ENCODE measurements around the gene CEMIP. TPM values are rescaled to one million over a fixed set of nuclear protein-coding genes. Genes with fewer than 3 reads are reported as not detected.

The CEMIP gene
- polyA plus RNA-seq, 3 donors, result not detected

DNA sequence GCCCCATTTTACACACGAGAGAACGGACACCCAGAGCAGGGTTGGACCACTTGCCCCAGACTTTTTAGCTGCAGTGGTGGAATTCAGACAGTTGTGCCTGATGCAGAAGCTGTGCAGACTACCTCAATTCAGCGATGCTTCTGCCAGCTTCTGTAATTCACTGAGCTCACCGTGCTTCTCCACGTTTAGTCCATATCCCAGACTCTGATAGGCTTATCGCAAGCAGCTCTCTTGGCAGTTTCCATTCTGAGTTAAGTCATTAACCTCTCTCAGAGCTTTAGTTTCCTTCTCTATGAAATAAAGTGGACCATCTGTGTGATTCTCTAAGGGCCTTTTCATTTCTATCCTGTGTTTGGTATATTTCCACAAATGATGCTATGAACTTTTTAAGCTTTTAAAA lies 47.0 kb upstream of the CEMIP start:
- Histone ChIP-seq H4K20me1 (ENCODE audit: insufficient read depth, low read length) (no peaks in the 10 kb centered on the region), H3K27me3 (ENCODE audit: control insufficient read depth in 2 of 2, insufficient read depth in 2 of 2, low read length in 2 of 2) (no peaks in the 10 kb centered on the region), H3K27ac (ENCODE audit: low read depth in 1 of 2, low read length in 2 of 2) (no peak overlapping the region), H3K9ac (ENCODE audit: insufficient read depth, low read length, poor library complexity, severe bottlenecking) (no peak overlapping the region), H3K4me3 (replicated peaks in 1 of 3; ENCODE audit: low read depth in 2 of 3, low read length in 3 of 3) (no peak overlapping the region), H3K36me3 (replicated peaks in 1 of 2; ENCODE audit: control insufficient read depth in 1 of 2, insufficient read depth in 2 of 2, low read length in 2 of 2) (no peaks in the 10 kb centered on the region), H3K9me3 (replicated peaks in 1 of 2; ENCODE audit: control insufficient read depth in 1 of 2, insufficient read depth in 1 of 2, low read length in 2 of 2) (no peaks in the 10 kb centered on the region), H3K79me2 (ENCODE audit: insufficient read depth, low read length) (no peaks in the 10 kb centered on the region), H3K4me1 (ENCODE audit: control insufficient read depth in 1 of 2, insufficient read depth in 2 of 2, low read length in 2 of 2) (no peaks in the 10 kb centered on the region), H3K4me2 (replicated peaks; ENCODE audit: extremely low read depth, low read length, poor library complexity, severe bottlenecking) (no peak overlapping the region), H2AFZ (ENCODE audit: insufficient read depth, low read depth, low read length, poor library complexity, severe bottlenecking) (no peak overlapping the region)
- Mint-ChIP-seq H3K4me1 (peaks cover 10% of the 10 kb centered on the region), H3K27me3 (ENCODE audit: low read depth in 3 of 3) (peaks cover 0 to 4% (median 0%) of the 10 kb centered on the region in 3 donors), H3K9me3 (peaks cover 0 to 3% (median 0%) of the 10 kb centered on the region in 7 donors), H3K36me3 (no peaks in the 10 kb centered on the region), H3K4me3 (no peak overlapping the region), H3K27ac (no peak overlapping the region)
- intact Hi-C loops (cut with micrococcal nuclease), result no loop called here
- WGBS (ENCODE audit: insufficient coverage), result 98% methylated on average over 5 of the region's 6 CpGs
- TF ChIP-seq, protein P1, sequence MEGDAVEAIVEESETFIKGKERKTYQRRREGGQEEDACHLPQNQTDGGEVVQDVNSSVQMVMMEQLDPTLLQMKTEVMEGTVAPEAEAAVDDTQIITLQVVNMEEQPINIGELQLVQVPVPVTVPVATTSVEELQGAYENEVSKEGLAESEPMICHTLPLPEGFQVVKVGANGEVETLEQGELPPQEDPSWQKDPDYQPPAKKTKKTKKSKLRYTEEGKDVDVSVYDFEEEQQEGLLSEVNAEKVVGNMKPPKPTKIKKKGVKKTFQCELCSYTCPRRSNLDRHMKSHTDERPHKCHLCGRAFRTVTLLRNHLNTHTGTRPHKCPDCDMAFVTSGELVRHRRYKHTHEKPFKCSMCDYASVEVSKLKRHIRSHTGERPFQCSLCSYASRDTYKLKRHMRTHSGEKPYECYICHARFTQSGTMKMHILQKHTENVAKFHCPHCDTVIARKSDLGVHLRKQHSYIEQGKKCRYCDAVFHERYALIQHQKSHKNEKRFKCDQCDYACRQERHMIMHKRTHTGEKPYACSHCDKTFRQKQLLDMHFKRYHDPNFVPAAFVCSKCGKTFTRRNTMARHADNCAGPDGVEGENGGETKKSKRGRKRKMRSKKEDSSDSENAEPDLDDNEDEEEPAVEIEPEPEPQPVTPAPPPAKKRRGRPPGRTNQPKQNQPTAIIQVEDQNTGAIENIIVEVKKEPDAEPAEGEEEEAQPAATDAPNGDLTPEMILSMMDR (IDR thresholded peaks at IDR 0.05), result no peak
- no peak for DNase-seq

DNA sequence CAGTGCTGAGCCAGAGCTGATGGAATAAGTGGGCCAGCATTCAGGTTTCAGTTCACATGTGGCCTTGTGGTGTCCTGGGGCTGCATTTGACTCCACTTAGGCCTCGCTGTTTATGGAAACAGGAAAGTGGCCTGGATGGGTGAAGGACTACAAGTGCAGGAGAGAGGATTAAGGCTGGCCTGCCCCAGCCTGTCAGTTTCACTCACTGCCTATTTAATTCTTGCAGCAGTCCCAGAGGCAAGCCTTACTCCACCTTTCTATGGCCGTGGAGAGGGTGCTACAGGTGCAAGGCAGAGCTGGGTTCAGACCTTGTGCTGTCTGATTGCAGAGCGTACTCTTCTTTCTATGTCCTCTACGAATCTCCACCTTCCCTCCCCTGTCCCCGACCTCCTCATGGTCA lies 46.4 kb upstream of the CEMIP start:
- Mint-ChIP-seq H3K4me3 (no peak overlapping the region), H3K27me3 (ENCODE audit: low read depth in 3 of 3) (peaks cover 0 to 4% (median 0%) of the 10 kb centered on the region in 3 donors), H3K36me3 (peaks cover 0 to 5% of the 10 kb centered on the region in 2 donors), H3K9me3 (peaks cover 0 to 3% (median 0%) of the 10 kb centered on the region in 7 donors), H3K27ac (peak overlapping the region in 2 of 7 donors; percentile 22 to 69), H3K4me1 (peaks cover 10% of the 10 kb centered on the region)
- Histone ChIP-seq H2AFZ (ENCODE audit: insufficient read depth, low read depth, low read length, poor library complexity, severe bottlenecking) (no peak overlapping the region), H4K20me1 (ENCODE audit: insufficient read depth, low read length) (no peaks in the 10 kb centered on the region), H3K4me3 (replicated peaks in 1 of 3; ENCODE audit: low read depth in 2 of 3, low read length in 3 of 3) (no peak overlapping the region), H3K9ac (ENCODE audit: insufficient read depth, low read length, poor library complexity, severe bottlenecking) (no peak overlapping the region), H3K36me3 (replicated peaks in 1 of 2; ENCODE audit: control insufficient read depth in 1 of 2, insufficient read depth in 2 of 2, low read length in 2 of 2) (no peaks in the 10 kb centered on the region), H3K27me3 (ENCODE audit: control insufficient read depth in 2 of 2, insufficient read depth in 2 of 2, low read length in 2 of 2) (no peaks in the 10 kb centered on the region), H3K79me2 (ENCODE audit: insufficient read depth, low read length) (no peaks in the 10 kb centered on the region), H3K27ac (ENCODE audit: low read depth in 1 of 2, low read length in 2 of 2) (no peak overlapping the region), H3K4me1 (ENCODE audit: control insufficient read depth in 1 of 2, insufficient read depth in 2 of 2, low read length in 2 of 2) (no peaks in the 10 kb centered on the region), H3K9me3 (replicated peaks in 1 of 2; ENCODE audit: control insufficient read depth in 1 of 2, insufficient read depth in 1 of 2, low read length in 2 of 2) (no peaks in the 10 kb centered on the region), H3K4me2 (replicated peaks; ENCODE audit: extremely low read depth, low read length, poor library complexity, severe bottlenecking) (no peak overlapping the region)
- intact Hi-C loops (cut with micrococcal nuclease), result no loop called here
- TF ChIP-seq, protein P1 (IDR thresholded peaks at IDR 0.05), result no peak
- 100% methylated on average over 3 of the region's 5 CpGs for WGBS (ENCODE audit: insufficient coverage)
- no peak for DNase-seq
